Measurements from ENCODE around the gene SLC10A2.
"Not testable (repeated sequence)": the region's sequence is repeated elsewhere in the genome, so short reads cannot be mapped to it uniquely, and the experiment has no call there.

Gene SLC10A2, protein sequence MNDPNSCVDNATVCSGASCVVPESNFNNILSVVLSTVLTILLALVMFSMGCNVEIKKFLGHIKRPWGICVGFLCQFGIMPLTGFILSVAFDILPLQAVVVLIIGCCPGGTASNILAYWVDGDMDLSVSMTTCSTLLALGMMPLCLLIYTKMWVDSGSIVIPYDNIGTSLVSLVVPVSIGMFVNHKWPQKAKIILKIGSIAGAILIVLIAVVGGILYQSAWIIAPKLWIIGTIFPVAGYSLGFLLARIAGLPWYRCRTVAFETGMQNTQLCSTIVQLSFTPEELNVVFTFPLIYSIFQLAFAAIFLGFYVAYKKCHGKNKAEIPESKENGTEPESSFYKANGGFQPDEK

DNA sequence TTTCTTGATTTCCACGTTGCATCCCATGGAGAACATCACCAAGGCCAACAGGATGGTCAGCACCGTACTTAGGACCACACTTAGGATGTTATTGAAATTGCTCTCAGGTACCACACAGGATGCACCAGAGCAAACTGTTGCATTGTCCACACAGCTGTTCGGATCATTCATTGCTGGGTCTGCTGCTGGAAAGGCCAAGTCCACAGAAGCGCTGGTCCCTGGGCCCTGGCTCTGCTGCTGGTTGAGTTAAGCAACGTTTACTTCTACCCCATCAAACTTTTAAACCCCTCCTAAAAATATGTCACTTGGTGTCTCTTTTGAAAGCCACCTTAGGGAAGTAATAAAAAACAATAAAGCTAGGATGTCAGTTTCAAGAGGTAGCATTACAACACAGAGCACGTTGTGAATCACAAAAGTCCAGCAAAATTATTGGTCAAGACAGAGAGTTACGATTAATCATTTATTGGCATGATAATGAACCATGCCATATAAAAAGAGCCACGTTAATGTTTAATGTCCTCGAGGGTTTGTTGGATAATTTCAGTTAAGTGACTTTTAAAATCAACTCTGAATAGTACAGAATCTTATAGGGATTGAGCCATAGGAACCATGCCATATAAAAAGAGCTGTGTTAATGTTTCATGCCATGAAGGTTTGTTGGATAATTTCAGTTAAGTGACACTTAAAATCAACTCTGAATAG lies at the start of gene SLC10A2:
Gene SLC10A2 (minus strand): TSS at position 339 of the 702 bp plus-strand sequence. CDS start 168 bp downstream, at position 171.
- DNase-seq = no peak

DNA sequence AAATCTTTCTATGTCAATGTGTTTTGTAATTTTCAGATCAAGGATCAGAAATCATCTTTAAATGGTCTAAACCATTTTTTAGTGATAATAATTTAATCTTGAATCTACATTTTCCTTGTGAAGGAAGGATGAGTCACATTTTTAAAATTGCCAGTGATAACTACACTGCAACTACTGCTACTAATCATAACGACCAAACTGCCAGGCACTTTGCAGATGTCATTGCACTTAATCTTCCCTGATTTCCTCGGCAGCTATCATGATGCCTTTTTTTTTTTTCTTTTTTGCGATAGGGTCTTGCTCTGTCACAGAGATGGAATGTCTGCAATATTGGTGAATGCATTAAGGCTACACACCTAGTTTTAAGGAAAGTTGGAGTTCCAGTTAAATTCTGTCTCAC lies 41.4 kb upstream of the SLC10A2 start:
- DNase-seq = no peak

DNA sequence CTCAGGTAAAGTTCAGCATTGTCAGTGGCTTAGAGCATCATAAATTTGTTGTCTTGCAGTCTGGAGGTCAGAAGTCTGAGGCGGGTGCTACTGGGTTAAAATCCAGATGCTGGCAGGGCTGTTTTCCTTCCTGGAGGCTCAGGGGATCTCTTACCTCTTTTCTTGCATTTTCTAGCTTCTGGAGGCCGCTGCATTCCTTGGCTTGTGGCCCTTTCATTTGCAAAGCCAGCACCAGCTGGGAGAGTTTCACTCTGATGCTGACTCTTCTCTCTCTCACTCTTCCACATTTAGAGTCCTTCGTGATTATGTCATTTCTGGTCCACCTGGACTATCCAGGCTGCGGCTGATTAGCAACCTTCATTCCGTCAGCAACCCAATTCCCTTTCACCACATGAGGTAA lies 38.1 kb upstream of the SLC10A2 start:
- DNase-seq = no peak

DNA sequence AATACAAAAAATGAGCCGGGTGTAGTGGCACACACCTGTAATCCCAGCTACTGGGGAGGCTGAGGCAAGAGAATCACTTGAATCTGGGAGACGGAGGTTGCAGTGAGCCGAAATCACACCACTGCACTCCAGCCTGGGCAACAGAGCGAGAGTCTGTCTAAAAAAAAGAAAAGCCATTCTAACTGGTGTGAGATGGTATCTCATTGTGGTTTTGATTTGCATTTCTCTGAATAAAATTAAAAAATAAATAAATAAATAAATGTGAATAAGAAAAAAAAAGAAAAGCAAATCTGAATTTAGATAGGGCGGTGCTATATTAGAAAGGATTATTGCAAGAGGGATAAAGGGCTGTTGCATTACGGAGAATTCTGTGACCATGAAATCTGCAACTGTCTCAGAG lies 37.2 kb upstream of the SLC10A2 start:
- not testable (repeated sequence) for DNase-seq

DNA sequence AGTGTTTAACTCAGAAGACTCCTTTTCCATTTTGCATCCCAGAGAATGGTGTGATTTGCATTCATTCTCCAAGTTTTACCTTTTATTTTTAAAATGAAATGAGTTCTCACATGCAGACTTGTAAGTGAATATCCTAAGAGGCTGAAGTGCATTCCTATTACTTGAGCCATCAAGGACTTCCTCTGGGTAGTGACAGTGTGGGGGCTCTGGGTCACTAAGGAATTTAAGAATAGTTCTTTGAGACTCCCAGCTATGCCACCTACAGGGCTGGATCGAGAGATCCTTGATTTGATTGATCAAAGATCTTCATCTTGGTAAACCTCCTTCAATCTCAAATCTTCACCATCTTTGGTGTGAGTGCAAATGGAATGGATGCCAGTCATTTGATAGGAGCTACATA lies 36.3 kb upstream of the SLC10A2 start:
- DNase-seq = no peak

DNA sequence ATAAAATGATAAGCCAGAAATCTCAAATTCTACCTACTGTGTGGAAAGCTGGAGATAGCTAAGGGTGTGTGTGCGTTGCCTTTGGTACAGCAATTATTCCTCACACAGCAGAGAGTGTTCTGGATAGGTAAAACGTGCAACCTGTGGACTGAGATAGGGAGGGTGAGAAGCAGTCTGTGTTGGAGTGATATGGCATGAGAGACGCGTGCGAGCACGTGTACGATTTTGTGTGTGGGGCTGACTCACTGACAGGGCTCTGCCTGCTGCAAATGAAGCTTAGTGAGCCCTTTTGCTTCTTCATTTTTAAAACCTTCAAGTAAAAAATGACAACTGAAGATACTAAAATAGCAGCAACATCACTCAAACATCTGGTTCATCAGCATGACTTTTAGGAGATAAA lies 35.7 kb upstream of the SLC10A2 start:
- no peak for DNase-seq

DNA sequence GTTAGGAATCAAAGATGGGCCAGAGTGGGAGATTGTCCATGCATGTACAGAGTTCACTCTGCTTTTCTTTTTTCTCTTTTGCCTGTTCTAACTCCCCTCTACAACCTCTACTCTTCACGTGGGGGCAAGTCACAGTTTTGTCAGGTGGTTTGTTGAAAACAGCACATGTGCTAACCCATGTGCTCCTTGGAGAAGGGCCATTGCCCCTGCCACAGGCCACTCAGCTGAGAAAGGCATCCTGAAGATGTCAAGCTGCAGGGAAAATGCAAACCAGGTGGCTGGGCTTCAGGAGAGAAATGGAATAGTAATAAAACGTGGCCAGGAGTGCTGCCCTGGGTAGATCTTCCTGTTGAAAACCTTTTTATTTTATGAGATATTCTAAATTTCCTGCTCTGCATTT lies 35.3 kb upstream of the SLC10A2 start:
- no peak for DNase-seq

DNA sequence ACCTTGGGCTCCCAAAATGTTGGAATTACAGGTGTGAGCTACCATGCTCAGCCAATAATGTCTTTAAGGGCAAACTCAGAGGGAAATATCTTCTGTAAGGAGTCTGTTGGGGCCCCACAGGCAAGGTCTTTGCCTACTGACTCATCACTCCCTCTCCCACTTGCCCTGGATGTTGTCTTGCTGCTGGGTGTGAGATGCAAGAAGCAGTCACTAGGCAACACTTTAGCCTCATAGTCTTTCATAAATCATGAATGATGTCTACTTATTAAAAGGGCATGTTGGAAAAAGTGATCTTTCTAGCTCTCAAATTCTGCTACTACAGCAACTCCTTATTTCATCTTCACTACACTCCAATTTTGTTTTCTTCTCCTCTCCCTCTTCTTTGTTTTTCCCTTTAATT lies 34.6 kb upstream of the SLC10A2 start:
- DNase-seq = no peak

DNA sequence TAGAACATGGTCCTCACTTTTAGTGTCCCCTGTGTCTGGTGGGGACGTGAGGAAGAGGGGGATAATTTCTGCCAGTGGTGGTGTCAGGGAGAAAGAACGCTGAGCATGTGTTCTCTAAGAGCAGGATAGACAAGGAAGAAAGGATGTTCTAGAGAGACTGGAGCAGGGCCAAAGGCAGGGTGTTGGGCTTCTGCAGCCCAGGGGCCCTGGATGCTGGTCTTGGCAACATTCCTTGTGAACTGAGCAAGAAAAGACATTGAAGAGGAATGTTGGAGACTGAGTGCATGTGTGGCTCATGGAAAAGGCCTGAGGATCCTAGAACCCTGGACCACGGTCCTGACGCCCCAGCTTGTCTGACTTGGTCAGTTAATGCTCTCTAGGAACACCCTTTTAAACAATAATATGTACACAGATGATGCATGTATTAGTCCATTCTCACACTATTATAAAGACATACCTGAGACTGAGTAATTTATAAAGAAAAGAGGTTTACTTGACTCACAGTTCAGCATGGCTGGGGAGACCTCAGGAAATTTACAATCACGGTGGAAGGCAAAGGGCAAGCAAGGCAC lies 33.6 kb upstream of the SLC10A2 start:
- no peak for DNase-seq

DNA sequence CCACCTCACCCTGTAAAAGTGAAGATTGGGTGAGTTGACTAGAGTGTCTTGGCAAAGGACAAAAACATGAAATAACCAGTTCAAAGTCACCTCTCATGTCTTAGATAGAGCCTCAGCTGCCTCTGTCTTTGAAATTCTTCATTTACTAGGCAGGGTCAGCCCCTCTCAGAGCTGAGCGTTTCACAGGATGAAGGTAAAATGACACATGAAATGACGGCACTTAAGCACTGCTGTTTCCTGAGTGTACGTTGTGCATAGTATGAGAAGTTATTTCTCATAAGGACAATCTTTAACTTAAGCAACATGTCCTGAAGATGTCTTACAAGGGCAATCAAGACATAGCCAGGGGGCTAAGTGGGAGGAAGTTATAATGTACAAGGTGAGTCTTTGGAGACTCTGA lies 32.3 kb upstream of the SLC10A2 start:
- no peak for DNase-seq

DNA sequence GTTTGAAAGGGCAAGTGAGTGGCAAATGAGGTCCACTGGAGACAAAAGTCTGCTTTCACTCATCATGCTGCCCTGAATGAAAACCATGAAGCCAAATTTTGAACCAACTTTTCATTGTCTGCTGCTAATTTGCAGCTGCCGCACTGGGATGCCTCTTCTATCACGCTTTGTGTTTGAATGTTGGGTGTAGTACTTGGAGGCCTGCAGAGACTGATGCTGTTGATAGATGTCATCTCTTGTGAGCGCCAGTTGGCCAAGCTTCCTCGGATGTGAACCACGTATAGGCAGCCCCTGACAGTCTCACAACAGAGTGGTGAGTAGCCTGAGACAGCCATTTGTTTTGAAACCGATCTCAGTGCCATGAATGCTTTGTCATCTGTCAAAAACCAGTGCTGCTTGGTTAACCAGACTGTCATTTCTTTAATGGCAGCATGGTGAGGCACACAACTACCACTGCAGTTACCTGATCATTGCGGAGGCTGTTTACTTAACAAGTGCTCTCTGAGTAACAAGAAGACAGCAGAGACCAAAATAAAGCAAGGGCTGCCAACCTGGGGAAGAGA lies 31.2 kb upstream of the SLC10A2 start:
- DNase-seq = no peak

DNA sequence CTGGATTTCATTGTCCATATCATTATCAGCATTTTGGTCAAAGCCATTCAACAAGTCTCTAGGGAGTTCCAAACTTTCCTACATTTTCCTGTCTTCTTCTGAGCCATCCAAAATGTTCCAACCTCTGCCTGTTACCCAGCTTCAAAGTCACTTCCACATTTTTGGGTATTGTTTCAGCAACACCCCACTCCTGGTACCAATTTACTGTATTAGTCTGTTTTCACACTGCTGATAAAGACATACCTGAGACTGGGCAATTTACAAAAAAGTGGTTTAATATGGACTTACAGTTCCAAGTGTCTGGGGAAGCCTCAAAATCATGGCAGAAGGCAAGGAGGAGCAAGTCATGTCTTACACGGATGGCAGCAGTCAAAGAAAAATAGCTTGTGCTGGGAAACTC lies 27.4 kb upstream of the SLC10A2 start:
- DNase-seq = not testable (repeated sequence)

DNA sequence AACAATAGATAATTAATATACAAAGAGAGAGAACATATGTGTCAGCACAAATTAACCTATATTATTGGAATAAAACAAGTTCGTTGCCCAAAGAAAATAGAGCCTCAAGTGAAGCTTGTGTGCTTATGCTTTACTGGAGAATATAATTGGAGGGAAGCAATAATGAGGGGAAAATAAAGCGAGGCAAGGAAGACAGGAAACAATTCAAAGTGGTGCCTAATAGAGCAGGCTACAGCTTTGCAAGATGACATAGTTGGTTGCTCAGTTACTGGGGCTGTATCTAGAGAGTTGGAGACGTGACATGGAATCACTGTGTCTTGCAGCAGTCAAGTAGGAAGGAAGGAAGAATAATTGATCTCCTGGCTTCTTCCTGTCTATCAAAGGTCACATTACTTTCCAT lies 21.1 kb upstream of the SLC10A2 start:
- DNase-seq = no peak

DNA sequence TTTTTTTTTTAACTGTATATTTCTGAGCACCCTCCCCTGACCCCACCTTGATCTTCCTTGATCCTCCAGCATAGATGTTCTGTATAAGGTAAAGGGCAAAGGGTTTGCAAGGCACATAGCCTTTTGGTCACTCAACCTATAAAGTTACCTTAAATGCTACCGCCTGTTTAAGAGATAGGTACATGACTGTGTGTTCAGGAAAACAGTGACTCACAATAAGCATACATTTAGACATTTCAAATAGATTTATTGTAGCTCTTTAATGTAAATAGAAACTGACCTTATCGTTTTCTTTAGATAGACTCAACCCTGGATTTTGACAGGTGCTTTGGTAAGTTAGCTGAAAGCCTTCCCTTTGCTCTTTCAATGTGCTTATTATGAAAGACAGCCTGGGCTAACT lies 15.2 kb upstream of the SLC10A2 start:
- no peak for DNase-seq

DNA sequence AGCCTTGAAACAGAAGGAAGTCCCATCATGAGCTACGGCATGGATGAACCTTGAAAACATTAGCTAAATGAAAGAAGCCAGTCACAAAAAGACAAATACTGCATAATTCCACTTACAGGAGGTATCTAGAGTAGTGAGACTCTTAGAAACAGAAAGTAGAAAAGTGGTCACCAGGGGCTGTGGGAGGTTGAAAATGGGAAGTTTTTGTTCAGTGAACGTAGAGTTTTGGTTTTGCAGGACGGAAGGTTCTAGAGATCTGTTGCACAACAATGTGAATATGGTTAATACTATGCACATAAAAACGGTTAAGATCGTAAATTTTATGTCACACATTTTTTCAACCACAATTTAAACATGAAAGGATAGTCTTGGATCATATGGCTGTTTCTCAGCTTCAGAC lies 11.9 kb upstream of the SLC10A2 start:
- DNase-seq = no peak

DNA sequence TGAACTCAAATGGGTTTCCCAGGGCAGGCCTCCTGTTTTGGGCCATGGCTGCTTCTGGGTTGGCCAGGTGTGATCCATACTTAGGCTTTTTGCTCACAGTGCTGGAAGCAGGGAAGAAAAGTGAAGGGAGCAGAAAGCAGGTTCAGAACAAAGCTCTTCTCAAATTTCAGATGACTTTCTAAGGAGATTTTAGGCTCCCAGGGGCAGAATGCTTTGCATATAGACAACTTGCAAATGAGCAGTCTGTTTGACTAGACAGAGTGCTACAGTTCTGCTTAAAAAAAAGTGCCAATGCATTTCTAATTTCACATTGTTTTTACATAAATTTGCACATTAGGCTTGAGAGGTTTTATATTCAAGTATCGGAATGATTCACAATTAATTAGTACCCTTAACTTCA lies 2.6 kb upstream of the SLC10A2 start:
- no peak for DNase-seq

DNA sequence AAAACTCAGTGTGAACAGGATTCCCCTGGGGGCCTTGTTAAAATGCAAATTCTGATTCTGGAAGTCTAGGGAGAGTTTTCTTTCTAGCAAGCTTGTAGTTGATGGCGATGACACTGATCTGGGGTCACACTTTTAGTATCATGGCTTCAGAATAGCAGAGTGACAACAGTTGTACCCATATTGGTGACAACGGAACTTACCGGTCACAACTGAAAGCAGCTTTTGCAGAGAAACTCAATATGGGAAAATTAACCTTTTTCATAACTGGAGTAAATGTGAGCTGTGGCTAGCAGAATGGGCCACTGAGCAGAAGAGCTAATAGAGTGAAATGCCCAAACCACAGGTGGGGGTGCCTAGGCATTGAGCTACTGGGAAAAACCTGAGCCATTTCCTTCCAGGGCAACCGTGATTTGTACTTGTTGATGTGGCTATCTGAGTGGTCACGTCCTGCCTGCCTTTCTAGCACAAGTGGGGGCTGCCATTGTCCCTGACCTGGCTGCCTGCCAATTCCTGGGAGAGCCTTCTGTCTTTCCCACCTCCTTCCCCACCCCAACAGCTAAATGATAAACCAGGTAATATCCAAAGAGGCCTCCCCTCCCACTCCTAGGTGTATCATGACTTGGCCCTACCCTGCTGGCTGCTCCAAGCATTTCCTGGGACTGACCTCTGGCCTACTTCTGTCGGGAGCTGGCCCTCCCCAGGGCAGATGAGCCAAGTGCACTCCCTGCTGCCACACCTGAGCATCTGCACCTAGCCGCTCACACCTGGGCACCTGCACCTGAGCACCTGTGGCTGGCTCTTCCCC lies 1.7 kb upstream of the SLC10A2 start:
- peak; percentile 32 for DNase-seq

DNA sequence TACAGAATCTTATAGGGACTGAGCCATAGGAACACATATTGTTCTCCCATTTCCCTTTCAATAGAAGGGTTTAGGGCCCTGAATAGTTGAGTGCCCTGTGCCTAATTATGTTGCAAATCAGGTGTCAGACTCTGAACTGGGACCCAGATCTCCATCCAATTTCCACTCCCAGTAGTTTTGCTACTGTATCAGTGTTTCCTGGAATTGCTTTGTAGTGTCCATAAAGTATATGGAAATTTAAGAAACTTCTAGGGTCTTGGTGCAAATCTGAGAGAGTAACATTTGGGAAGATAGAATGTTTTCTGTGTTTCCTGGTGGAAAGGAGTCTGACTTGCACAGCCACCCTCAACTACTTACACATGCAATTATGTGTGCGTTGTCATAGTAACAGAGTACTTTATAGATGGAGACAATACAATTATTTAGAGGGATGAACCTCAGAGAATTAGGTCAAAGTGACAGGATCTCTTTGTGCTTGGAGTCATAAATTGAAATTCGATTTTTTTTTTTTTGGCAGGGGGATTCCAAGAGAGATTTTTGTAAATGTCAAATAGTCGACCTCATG lies 646 bp upstream of the SLC10A2 start:
- peak; percentile 38 for DNase-seq

DNA sequence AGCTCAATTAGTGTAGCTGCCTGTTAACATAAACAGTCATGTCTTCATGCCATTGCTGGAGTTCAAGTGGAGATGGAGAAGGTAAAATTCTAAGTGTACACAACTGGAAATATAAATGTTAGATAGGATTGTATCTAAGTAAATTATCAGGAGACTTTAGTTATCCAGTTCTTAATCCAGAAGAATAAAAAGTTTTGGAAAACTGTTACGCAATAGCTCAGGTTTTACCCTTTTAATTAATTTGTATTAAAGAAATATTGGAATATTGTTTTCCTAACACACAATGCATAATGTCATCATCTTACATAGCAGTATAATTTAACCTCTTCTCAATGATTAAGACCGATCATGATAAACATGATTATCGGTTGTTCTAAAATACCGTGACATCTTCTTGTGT lies 2.8 kb downstream of the SLC10A2 start:
- no peak for DNase-seq

DNA sequence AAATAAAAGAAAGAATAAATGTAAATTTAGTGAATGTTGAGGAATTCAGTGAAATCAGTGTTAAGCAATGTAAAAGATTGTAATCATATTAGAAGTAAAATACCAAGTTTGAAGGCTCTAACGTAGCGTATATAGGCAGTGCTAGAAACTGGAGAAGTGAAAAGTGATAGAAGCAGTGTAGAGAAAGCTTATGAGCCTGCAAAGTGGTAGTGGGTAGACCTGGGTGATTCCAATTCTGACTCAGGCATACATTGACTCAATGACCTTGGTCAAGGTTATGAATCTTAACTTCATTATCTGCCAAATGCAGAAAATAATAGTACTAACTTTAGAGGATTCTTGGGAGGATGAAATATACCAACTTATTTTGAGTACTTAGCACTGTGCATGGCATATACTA lies 4.1 kb downstream of the SLC10A2 start:
- DNase-seq = no peak

DNA sequence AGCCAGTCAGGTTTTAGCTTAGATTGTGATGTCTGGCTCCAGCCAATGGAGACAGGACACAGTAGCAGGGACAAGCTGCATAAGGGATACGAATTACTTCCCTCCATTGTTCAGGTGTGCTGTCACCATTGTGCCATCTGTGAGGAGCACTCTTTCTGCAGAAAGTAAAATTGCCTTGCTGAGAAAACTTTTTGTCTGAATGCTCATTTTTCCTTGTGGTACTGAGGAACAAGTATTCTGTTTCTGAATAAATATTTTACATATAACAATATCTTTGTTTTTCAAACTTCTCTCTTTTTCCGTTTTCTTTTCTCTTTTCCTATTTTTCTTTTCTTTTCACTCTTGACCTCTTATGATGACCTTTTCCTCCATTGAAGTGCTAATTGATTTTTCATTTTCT lies 10.2 kb downstream of the SLC10A2 start:
- no peak for DNase-seq

DNA sequence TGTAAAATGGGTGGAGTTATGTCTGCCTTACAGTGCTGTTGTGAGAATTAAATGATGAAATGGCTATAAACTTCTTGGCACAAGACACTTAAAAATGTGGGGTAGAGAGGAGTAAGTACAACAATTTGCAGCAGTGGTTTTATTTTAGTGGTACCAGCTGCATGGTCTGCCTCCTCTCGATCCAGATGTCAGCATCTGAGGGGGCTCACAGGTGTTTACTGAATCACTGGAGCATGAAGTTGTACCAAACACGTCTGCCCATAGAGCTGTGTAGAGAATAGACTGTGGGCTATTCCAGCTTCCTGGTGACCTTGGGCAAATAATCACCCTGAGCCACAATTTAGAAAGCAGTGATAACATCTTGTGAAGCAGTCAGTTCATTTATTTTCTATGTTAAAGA lies 11.1 kb downstream of the SLC10A2 start:
- DNase-seq = no peak

DNA sequence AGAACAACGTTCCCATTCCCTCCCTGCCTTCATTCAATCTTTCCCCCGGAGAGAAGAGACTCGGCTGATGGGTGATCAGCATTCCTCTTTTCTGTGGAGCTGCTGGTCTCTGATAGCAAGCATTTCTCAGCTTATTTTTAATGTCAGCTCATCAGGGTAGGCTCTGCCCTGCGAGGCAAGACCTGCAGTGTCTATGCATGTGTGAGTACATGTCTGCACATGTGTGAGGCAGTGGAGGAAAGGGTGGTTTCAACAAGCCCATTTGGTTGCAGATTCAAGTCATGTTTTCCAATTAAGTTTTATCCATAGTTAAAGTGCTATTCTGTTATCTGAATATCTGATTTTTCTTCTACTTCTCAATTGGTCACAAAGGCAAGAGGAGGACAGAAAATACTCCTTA lies 19.5 kb downstream of the SLC10A2 start:
- no peak for DNase-seq
